Trophoblast cell (in vitro differentiated cells and primary cell): Measurements from ENCODE around the gene NOL12. TPM values are rescaled to one million over a fixed set of nuclear protein-coding genes. Genes with fewer than 3 reads are reported as not detected.

Source experiments
- DNase-seq, 2 donors: peaks; one replicate each; pipeline ENCODE4 v3.0.0-alpha.2; 2016
- H2AFZ ChIP-seq: 2 replicates; pipeline ENCODE4 v1.6.1; 2013; ENCODE audit warnings: low read length, moderate library complexity, mild to moderate bottlenecking; ENCODE audit not compliant: insufficient read depth, poor library complexity
- H2AK5ac ChIP-seq: 2 replicates; pipeline ENCODE4 v1.6.1; 2013; ENCODE audit warnings: mild to moderate bottlenecking, low read length
- H2BK120ac ChIP-seq: 2 replicates; pipeline ENCODE4 v1.6.1; 2013; ENCODE audit warnings: low read length, mild to moderate bottlenecking, moderate library complexity; ENCODE audit not compliant: insufficient read depth, poor library complexity
- H2BK12ac ChIP-seq: 2 replicates; pipeline ENCODE4 v1.6.1; 2013; ENCODE audit warnings: mild to moderate bottlenecking, low read length, moderate library complexity
- H2BK5ac ChIP-seq: 2 replicates; pipeline ENCODE4 v1.6.1; 2013; ENCODE audit warnings: low read length, low read depth, moderate library complexity, mild to moderate bottlenecking; ENCODE audit not compliant: poor library complexity
- H3K14ac ChIP-seq: 2 replicates; pipeline ENCODE4 v1.6.1; 2013; ENCODE audit warnings: mild to moderate bottlenecking, low read length
- H3K18ac ChIP-seq: 2 replicates; pipeline ENCODE4 v1.6.1; 2013; ENCODE audit warnings: mild to moderate bottlenecking, low read length
- H3K23ac ChIP-seq: 2 replicates; pipeline ENCODE4 v1.6.1; 2013; ENCODE audit warnings: low read length
- H3K27ac ChIP-seq: 2 replicates; pipeline ENCODE4 v1.5.1; 2013; ENCODE audit warnings: low read depth, mild to moderate bottlenecking, inconsistent platforms, low read length, moderate library complexity
- H3K27me3 ChIP-seq: 2 replicates; pipeline ENCODE4 v1.6.1; 2013; ENCODE audit warnings: inconsistent platforms, mild to moderate bottlenecking, low read length, moderate library complexity; ENCODE audit not compliant: insufficient read depth
- H3K36me3 ChIP-seq, 2 experiments: 1 replicate in 1 of 2; 2 replicates in 1 of 2; pipeline ENCODE4 v1.6.1; 2013; ENCODE audit warnings: low read length in 2 of 2, mild to moderate bottlenecking in 2 of 2, moderate library complexity in 1 of 2; ENCODE audit not compliant: insufficient read depth in 2 of 2, control insufficient read depth in 1 of 2
- H3K4ac ChIP-seq: 2 replicates; pipeline ENCODE4 v1.6.1; 2013; ENCODE audit warnings: low read depth, mild to moderate bottlenecking, low read length, moderate library complexity
- H3K4me1 ChIP-seq, 2 experiments: 1 replicate in 1 of 2; 2 replicates in 1 of 2; pipeline ENCODE4 v1.6.1; 2013; ENCODE audit warnings: low read length in 2 of 2, mild to moderate bottlenecking in 2 of 2, moderate library complexity in 1 of 2; ENCODE audit not compliant: insufficient read depth in 2 of 2, control insufficient read depth in 1 of 2
- H3K4me2 ChIP-seq: 2 replicates; pipeline ENCODE4 v1.6.1; 2013; ENCODE audit warnings: inconsistent platforms, mild to moderate bottlenecking, low read length, moderate library complexity
- H3K4me3 ChIP-seq: 2 replicates; pipeline ENCODE4 v1.5.1; 2013; ENCODE audit warnings: mild to moderate bottlenecking, low read depth, low read length, inconsistent platforms
- H3K79me1 ChIP-seq: one replicate; pipeline ENCODE4 v1.6.1; 2013; ENCODE audit warnings: low read length
- H3K79me2 ChIP-seq: 2 replicates; pipeline ENCODE4 v1.6.1; 2013; ENCODE audit warnings: low read length, mild to moderate bottlenecking; ENCODE audit not compliant: control insufficient read depth, insufficient read depth, poor library complexity
- H3K9ac ChIP-seq: 2 replicates; pipeline ENCODE4 v1.6.1; 2013; ENCODE audit warnings: mild to moderate bottlenecking, low read length
- H3K9me3 ChIP-seq: 2 replicates; pipeline ENCODE4 v1.6.1; 2013; ENCODE audit warnings: low read depth, mild to moderate bottlenecking, control low read depth, inconsistent platforms, low read length; ENCODE audit not compliant: insufficient read depth
- H4K12ac ChIP-seq: 2 replicates; pipeline ENCODE4 v1.6.1; 2013; ENCODE audit warnings: low read depth, mild to moderate bottlenecking, low read length, moderate library complexity
- H4K8ac ChIP-seq: 2 replicates; pipeline ENCODE4 v1.6.1; 2013; ENCODE audit warnings: low read depth, mild to moderate bottlenecking, low read length, moderate library complexity
- H4K91ac ChIP-seq: one replicate; pipeline ENCODE4 v1.6.1; 2013; ENCODE audit warnings: low read depth, mild to moderate bottlenecking, low read length, moderate library complexity
- WGBS: extraction: QIAGEN DNeasy Blood & Tissue Kit; methylation state at CpG from one replicate; pipeline ENCODE4 v1.1.7; 2013; ENCODE audit warnings: missing lambda C conversion rate; ENCODE audit not compliant: insufficient read length, insufficient coverage; ENCODE audit errors: extremely low coverage; 5-methylcytosine and 5-hydroxymethylcytosine counted together
- polyA plus RNA-seq: library from polyadenylated mRNA; stranded (reverse); fragments of 200-250 nt; gene quantifications from 2 replicates; pipeline ENCODE4 v1.2.3, GENCODE V29; 2013

The NOL12 gene
- 17.0 and 18.8 TPM in 2 replicates for polyA plus RNA-seq

DNA sequence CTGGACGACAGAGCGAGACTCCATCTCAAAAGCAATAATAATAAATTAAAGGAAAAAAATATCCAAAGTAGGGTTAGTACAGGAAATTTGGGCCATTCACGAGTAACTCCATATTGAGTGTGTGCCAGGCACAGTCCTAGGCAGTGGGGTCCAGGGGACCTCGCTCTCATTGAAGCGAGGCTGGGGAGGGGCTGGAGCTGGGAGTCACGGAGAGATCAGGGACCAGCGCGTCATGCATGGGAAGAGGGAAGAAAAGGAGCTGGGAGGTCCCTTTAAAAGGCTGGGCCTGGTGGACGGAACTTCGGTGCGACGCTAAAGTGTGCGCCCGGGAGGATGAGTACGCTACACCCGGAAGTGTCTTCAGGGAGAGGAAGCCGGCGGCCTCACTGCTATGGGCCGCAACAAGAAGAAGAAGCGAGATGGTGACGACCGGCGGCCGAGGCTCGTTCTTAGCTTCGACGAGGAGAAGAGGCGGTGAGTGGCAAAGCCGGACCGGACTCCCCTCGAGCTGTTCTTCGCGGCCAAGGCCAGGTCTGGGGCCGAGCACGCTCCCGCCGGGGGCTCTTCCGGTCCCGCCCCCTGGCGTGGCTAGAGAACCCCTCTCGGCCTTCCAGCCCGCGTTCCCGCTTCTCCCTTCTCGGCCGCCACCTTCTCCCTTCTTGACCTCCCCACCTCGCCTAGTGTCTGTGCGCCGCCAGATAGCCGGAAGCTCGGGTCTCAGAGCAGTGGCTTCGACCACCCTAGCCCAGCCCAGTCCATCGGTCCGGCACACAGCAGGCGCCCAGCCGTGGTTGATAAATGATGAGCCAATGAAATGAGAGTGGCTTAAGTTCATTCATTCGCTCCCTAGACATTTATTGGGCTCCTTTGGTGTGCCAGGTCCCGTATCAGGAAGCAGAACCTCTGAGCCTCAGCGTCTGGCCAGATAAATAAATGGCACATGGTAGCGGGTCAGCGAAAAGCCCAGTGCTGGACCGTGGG, at the start of gene NOL12:
Gene NOL12, plus strand, starts transcription at position 342 of the 981 bp plus-strand sequence. Its CDS starts 50 bp downstream, at position 392.
- peaks cover 0 to 3% of the 10 kb centered on the region in 2 experiments for H3K4me1 ChIP-seq
- no peaks in the 10 kb centered on the region for H3K27me3 ChIP-seq
- WGBS: no CpG with 5 or more reads among the region's 62 CpGs
- peak within 1 kb of the TSS; percentile 30 for H3K27ac ChIP-seq
- H2AK5ac ChIP-seq: peak within 1 kb of the TSS; percentile 22
- peak within 1 kb of the TSS; percentile 62 for H3K4me2 ChIP-seq
- H3K4me3 ChIP-seq: peak within 1 kb of the TSS; percentile 87
- H3K36me3 ChIP-seq: peaks cover 23 to 24% of the 10 kb centered on the region in 2 experiments
- peak within 1 kb of the TSS; percentile 47 for H4K12ac ChIP-seq
- H3K18ac ChIP-seq: peak within 1 kb of the TSS; percentile 87
- no peak within 1 kb of the TSS for H3K23ac ChIP-seq
- H4K8ac ChIP-seq: peak within 1 kb of the TSS; percentile 99
- DNase-seq: peak; percentile 82 to 92
- H2AFZ ChIP-seq: peak within 1 kb of the TSS; percentile 97
- peak within 1 kb of the TSS; percentile 93 for H3K14ac ChIP-seq
- peak within 1 kb of the TSS; percentile 70 for H2BK5ac ChIP-seq
- peak within 1 kb of the TSS; percentile 35 for H3K9ac ChIP-seq
- H2BK120ac ChIP-seq: peak within 1 kb of the TSS; percentile 75
- H2BK12ac ChIP-seq: no peak within 1 kb of the TSS
- H3K4ac ChIP-seq: peak within 1 kb of the TSS; percentile 18
- peak within 1 kb of the TSS; percentile 62 for H4K91ac ChIP-seq
- no peaks in the 10 kb centered on the region for H3K9me3 ChIP-seq
- H3K79me2 ChIP-seq: peaks cover 5% of the 10 kb centered on the region
- H3K79me1 ChIP-seq: peaks cover 8% of the 10 kb centered on the region

DNA sequence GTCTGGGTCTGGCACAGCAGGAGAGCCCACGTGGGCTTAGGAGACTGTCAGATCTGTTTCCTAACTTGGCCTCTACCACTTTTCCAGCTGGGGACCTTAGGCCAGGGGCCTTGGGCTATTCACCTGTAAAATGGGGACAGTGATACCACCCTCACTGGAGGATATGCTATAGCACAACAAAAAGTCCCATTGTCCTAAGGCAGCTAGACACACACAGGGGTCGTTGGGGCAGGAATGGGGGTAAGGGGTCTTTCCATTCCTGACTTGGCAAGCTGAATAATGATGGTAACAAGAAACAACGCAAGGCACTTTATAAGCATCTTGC, 49.2 kb upstream of the NOL12 start:
- no peak overlapping the region for H4K91ac ChIP-seq
- peaks cover 24% of the 10 kb centered on the region for H3K79me1 ChIP-seq
- no peak overlapping the region for H3K18ac ChIP-seq
- H3K9me3 ChIP-seq: peaks cover 3% of the 10 kb centered on the region
- H2BK120ac ChIP-seq: no peak overlapping the region
- peaks cover 14 to 20% of the 10 kb centered on the region in 2 experiments for H3K36me3 ChIP-seq
- no peak overlapping the region for H3K4me2 ChIP-seq
- H3K4ac ChIP-seq: no peak overlapping the region
- H2AK5ac ChIP-seq: no peak overlapping the region
- H3K79me2 ChIP-seq: peaks cover 9% of the 10 kb centered on the region
- H3K14ac ChIP-seq: no peak overlapping the region
- WGBS: no CpG with 5 or more reads among the region's 3 CpGs
- no peak overlapping the region for H2BK12ac ChIP-seq
- no peak overlapping the region for H2BK5ac ChIP-seq
- no peaks in the 10 kb centered on the region for H3K27me3 ChIP-seq
- no peak overlapping the region for H2AFZ ChIP-seq
- DNase-seq: no peak
- H3K27ac ChIP-seq: no peak overlapping the region
- H3K4me1 ChIP-seq: peaks cover 36 to 44% of the 10 kb centered on the region in 2 experiments
- no peak overlapping the region for H3K4me3 ChIP-seq
- no peak overlapping the region for H3K9ac ChIP-seq
- H4K8ac ChIP-seq: no peak overlapping the region
- no peak overlapping the region for H4K12ac ChIP-seq
- H3K23ac ChIP-seq: no peak overlapping the region

DNA sequence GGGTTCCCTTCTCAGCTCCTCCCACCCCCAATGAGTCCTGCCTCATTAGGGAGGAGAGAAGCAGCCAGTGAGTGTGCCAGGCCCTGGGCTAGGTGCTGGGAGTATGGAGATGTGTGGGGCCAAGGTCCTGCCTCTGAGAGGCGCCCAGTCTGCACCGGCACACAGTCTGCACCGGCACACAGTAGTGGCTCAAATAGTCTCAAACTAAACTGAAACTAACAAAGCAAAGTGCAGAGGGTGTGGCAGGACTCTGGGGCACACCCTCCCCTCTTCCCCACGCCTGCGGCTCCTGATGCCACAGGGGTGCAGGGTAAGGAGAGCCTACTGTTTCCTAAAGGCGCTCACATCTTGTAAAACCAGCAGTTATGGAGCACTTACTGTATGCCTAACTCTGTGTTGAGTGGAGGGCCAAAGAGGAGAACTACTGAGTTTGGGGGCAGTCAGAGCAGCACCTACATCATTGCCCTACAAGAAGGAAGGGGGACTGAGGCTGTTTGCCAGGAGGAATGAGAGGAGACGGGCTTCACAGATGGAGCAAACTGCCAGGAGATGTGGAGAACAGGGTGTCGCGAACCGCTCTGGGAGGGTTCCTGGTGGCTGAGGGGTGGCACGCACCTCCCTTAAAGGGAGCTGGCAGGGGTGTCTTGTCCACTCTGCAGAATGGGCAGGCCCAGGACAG, 47.6 kb upstream of the NOL12 start:
- peak overlapping the region; percentile 54 for H4K8ac ChIP-seq
- H3K27ac ChIP-seq: peak overlapping the region; percentile 20
- H3K23ac ChIP-seq: no peak overlapping the region
- peak overlapping the region; percentile 60 for H3K4me2 ChIP-seq
- peak overlapping the region; percentile 28 for H2AFZ ChIP-seq
- H2BK12ac ChIP-seq: peak overlapping the region; percentile 0
- peak overlapping the region; percentile 16 for H2AK5ac ChIP-seq
- no peak overlapping the region for H3K9ac ChIP-seq
- no CpG with 5 or more reads among the region's 11 CpGs for WGBS
- H3K79me2 ChIP-seq: peaks cover 9% of the 10 kb centered on the region
- peak overlapping the region; percentile 24 for H2BK120ac ChIP-seq
- peaks cover 35 to 39% of the 10 kb centered on the region in 2 experiments for H3K4me1 ChIP-seq
- peaks cover 18 to 22% of the 10 kb centered on the region in 2 experiments for H3K36me3 ChIP-seq
- H3K9me3 ChIP-seq: peaks cover 3% of the 10 kb centered on the region
- peak overlapping the region; percentile 53 for H4K91ac ChIP-seq
- no peaks in the 10 kb centered on the region for H3K27me3 ChIP-seq
- peak overlapping the region; percentile 13 for H3K18ac ChIP-seq
- peaks cover 24% of the 10 kb centered on the region for H3K79me1 ChIP-seq
- DNase-seq: no peak
- H3K4ac ChIP-seq: peak overlapping the region; percentile 17
- H3K14ac ChIP-seq: peak overlapping the region; percentile 28
- peak overlapping the region; percentile 29 for H2BK5ac ChIP-seq
- H4K12ac ChIP-seq: peak overlapping the region; percentile 60
- H3K4me3 ChIP-seq: no peak overlapping the region

DNA sequence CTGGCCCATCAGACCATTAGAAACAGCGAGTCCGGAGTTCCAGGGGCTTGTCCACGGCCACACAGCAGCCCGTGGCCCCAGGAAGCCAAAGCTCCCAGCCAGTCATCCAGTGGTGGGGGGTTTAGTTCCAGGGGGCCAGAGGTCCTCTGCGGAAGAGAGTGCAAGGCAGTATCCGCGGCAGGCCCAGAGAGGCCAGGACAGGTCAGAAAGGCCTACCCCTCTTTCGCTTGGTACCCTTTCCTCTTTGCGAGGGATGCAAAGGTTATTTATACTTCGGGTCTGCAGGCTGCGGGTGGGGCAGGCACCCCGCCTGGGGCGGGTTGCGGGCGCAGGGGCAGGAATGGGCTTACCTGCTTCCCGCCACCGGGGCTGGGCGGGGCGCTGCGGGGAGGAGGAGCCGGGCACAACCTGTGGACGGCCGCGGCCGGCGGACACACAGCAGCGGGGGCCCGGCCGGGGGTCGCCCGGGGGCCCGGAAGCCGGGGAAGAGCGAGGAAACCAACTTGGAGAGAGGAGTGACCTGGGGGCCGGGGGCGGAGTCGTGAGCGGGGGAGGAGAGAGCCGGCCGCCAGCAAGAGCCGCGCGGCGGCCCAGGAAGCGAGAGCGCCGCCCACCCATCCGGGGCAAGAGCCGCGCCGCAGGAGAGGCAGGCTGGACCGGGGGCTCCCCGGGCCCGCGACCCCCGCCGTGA, 46.9 kb upstream of the NOL12 start, which contains the start of gene SH3BP1:
Gene SH3BP1, plus strand, starts transcription at position 600 of the 691 bp plus-strand sequence. CDS start 119 bp downstream, outside the sequence.
- Histone ChIP-seq H3K9ac (peak within 1 kb of the TSS; percentile 64), H2BK5ac (peak within 1 kb of the TSS; percentile 86), H3K4ac (peak within 1 kb of the TSS; percentile 84), H3K4me3 (peak within 1 kb of the TSS; percentile 83), H2BK12ac (peak within 1 kb of the TSS; percentile 93), H3K27me3 (no peaks in the 10 kb centered on the region), H3K36me3 (peaks cover 23 to 27% of the 10 kb centered on the region in 2 experiments), H3K4me2 (peak within 1 kb of the TSS; percentile 60), H2AFZ (peak within 1 kb of the TSS; percentile 28), H3K79me1 (peaks cover 19% of the 10 kb centered on the region), H2AK5ac (peak within 1 kb of the TSS; percentile 92), H3K4me1 (peaks cover 28 to 32% of the 10 kb centered on the region in 2 experiments), H3K9me3 (peaks cover 3% of the 10 kb centered on the region), H3K27ac (peak within 1 kb of the TSS; percentile 72), H2BK120ac (peak within 1 kb of the TSS; percentile 79), H3K23ac (peak within 1 kb of the TSS; percentile 11), H3K14ac (peak within 1 kb of the TSS; percentile 78), H4K91ac (peak within 1 kb of the TSS; percentile 95), H3K79me2 (peaks cover 9% of the 10 kb centered on the region), H4K8ac (peak within 1 kb of the TSS; percentile 81), H4K12ac (peak within 1 kb of the TSS; percentile 60), H3K18ac (peak within 1 kb of the TSS; percentile 90)
- peak; percentile 65 to 79 for DNase-seq
- no CpG with 5 or more reads among the region's 57 CpGs for WGBS
